K562 (cell line): ENCODE measurements around the gene AARSD1. TPM values are rescaled to one million over a fixed set of nuclear protein-coding genes. Genes with fewer than 3 reads are reported as not detected.

Source experiments
- ATAC-seq: fragments of 200-7000 bp; cut with Tn5 transposase; 3 replicates; pipeline ENCODE4 v1.9.1; 2020; ENCODE audit warnings: moderate library complexity
- BruUV-seq: library from RNA; stranded (reverse); fragments of 400-500 nt; replicated peaks from 2 replicates; lab custom pipeline; 2021; lab: Mats Ljungman, UMichigan
- CTCF ChIA-PET: fragments of 300-600 bp; formaldehyde crosslinking; extraction: SDS; loops from one replicate; lab custom pipeline; 2021; ENCODE audit warnings: low intra/inter-chr PET ratio; lab: Yijun Ruan, JAX
- POLR2A ChIA-PET: fragments of 300-600, 350-650 bp; sonication (Branson Sonifier 250); formaldehyde crosslinking; extraction: SDS; loops from one replicate; lab custom pipeline; 2021; ENCODE audit warnings: antibody characterized with exemption, inconsistent platforms; lab: Yijun Ruan, JAX
- DNase-seq, 4 experiments: peaks; one replicate each; pipeline versions ENCODE4 v3.0.0 to v3.0.0-alpha.2; 2011 to 2018; ENCODE audit warnings: low spot score in 3 of 4, mixed read lengths in 3 of 4; ENCODE audit errors: extremely low read depth in 1 of 4
- FAIRE-seq: peaks from 2 replicates; lab custom pipeline; 2011; peaks lifted over from hg19 to GRCh38; lab: Jason Lieb, UNC
- H2AFZ ChIP-seq: 2 replicates; pipeline ENCODE4 v1.6.0; 2011; ENCODE audit warnings: low read depth, low read length, control low read depth, inconsistent platforms
- H3K27ac ChIP-seq: fragments of 200-600 bp; 3 replicates; pipeline ENCODE4 v1.8.0; 2011; ENCODE audit warnings: low read depth, mild to moderate bottlenecking, control low read depth, inconsistent platforms, low read length, moderate library complexity, mixed read lengths; ENCODE audit errors: extremely low read depth
- H3K27me3 ChIP-seq, 2 experiments: fragments of 300-600 bp in 1 of 2; 2 replicates in 1 of 2; 3 replicates in 1 of 2; pipeline versions ENCODE4 v1.6.0 to v1.8.0; 2011; ENCODE audit warnings: inconsistent platforms in 2 of 2, low read length in 2 of 2, mild to moderate bottlenecking in 1 of 2, mixed read lengths in 1 of 2, moderate library complexity in 1 of 2; ENCODE audit not compliant: control insufficient read depth in 2 of 2, insufficient read depth in 2 of 2
- H3K36me3 ChIP-seq: fragments of 300-600 bp; 3 replicates; pipeline ENCODE4 v1.8.0; 2011; ENCODE audit warnings: mild to moderate bottlenecking, low read length, inconsistent platforms; ENCODE audit not compliant: control insufficient read depth, insufficient read depth
- H3K4me1 ChIP-seq, 2 experiments: fragments of 200-600 bp in 1 of 2; replicated peaks in 1 of 2; 2 replicates in 1 of 2; 3 replicates in 1 of 2; pipeline versions ENCODE4 v1.5.1 to v1.8.0; 2011; ENCODE audit warnings: inconsistent platforms in 2 of 2, low read length in 2 of 2, mild to moderate bottlenecking in 1 of 2, mixed read lengths in 1 of 2, moderate library complexity in 1 of 2; ENCODE audit not compliant: control insufficient read depth in 2 of 2, insufficient read depth in 2 of 2
- H3K4me2 ChIP-seq: 2 replicates; pipeline ENCODE4 v1.6.1; 2011; ENCODE audit warnings: low read length, control low read depth, inconsistent platforms, mixed read lengths; ENCODE audit not compliant: insufficient read depth
- H3K4me3 ChIP-seq: fragments of 200-600 bp; sonication (generic), shearing (Covaris generic); 2 replicates; pipeline ENCODE4 v1.5.1; 2016; ENCODE audit warnings: control low read depth, inconsistent platforms
- H3K79me2 ChIP-seq: fragments of 200-600 bp; 3 replicates; pipeline ENCODE4 v1.8.0; 2011; ENCODE audit warnings: low read length, inconsistent platforms; ENCODE audit not compliant: control insufficient read depth, insufficient read depth
- H3K9ac ChIP-seq, 2 experiments: 2 replicates each; pipeline versions ENCODE4 v1.6.0 to v1.6.1; 2011; ENCODE audit warnings: low read depth in 2 of 2, low read length in 2 of 2, control low read depth in 1 of 2, inconsistent platforms in 1 of 2, mild to moderate bottlenecking in 1 of 2, mixed read lengths in 1 of 2; ENCODE audit not compliant: insufficient read depth in 1 of 2
- H3K9me1 ChIP-seq: one replicate; pipeline ENCODE4 v1.6.0; 2011; ENCODE audit warnings: inconsistent platforms, mild to moderate bottlenecking, low read length, moderate library complexity; ENCODE audit not compliant: control insufficient read depth, insufficient read depth
- H3K9me3 ChIP-seq: replicated peaks from 2 replicates; pipeline ENCODE4 v1.5.1; 2011; ENCODE audit warnings: low read depth, low read length, inconsistent platforms; ENCODE audit not compliant: control insufficient read depth, insufficient read depth
- H4K20me1 ChIP-seq: replicated peaks from 2 replicates; pipeline ENCODE4 v1.6.1; 2011; ENCODE audit warnings: low read length, inconsistent platforms, mixed read lengths; ENCODE audit not compliant: control insufficient read depth, insufficient read depth
- BDP1 ChIP-seq: IDR thresholded peaks from 3 replicates; pipeline ENCODE4 v1.6.1; 2011; ENCODE audit not compliant: insufficient read length, insufficient read depth
- BRD4 ChIP-seq: fragments of 200-600 bp; sonication (generic); IDR thresholded peaks from 2 replicates; pipeline ENCODE4 v1.6.1; 2017; ENCODE audit warnings: inconsistent platforms
- E2F6 ChIP-seq, 2 experiments: IDR thresholded peaks; 2 replicates each; pipeline ENCODE4 v1.6.1; 2011; ENCODE audit warnings: borderline replicate concordance in 1 of 2, control low read depth in 1 of 2, low read depth in 1 of 2, low read length in 1 of 2, mild to moderate bottlenecking in 1 of 2, mixed read lengths in 1 of 2, moderate library complexity in 1 of 2; ENCODE audit not compliant: insufficient read depth in 1 of 2, insufficient read length in 1 of 2, poor library complexity in 1 of 2, severe bottlenecking in 1 of 2; ENCODE audit errors: extremely low read depth in 1 of 2
- HDAC1 ChIP-seq, 2 experiments: fragments of 450-650 bp; IDR thresholded peaks; 2 replicates each; pipeline ENCODE4 v1.6.1; 2016 to 2017; ENCODE audit warnings: inconsistent platforms in 1 of 2, mild to moderate bottlenecking in 1 of 2, moderate library complexity in 1 of 2
- KHSRP ChIP-seq: fragments of 450-650 bp; IDR thresholded peaks from 2 replicates; pipeline ENCODE4 v1.6.1; 2017
- RBM14 ChIP-seq: fragments of 200-400 bp; formaldehyde crosslinking; IDR thresholded peaks from 2 replicates; pipeline ENCODE4 v1.6.1; 2018; ENCODE audit warnings: low read depth, mild to moderate bottlenecking, low read length, moderate library complexity, borderline replicate concordance; ENCODE audit not compliant: insufficient read depth
- SREBF2 ChIP-seq: sonication (generic); formaldehyde crosslinking; IDR thresholded peaks from 2 replicates; pipeline ENCODE4 v1.4.0; 2020; ENCODE audit warnings: mild to moderate bottlenecking, missing genetic modification reagents
- STAT5A ChIP-seq: IDR thresholded peaks from 2 replicates; pipeline ENCODE4 v1.6.1; 2012; ENCODE audit warnings: low read length, inconsistent platforms, borderline replicate concordance
- ZBTB26 ChIP-seq: fragments of 450-650 bp; formaldehyde crosslinking; IDR thresholded peaks from 2 replicates; pipeline ENCODE4 v1.4.0; 2022; ENCODE audit warnings: missing genetic modification characterization
- ZNF316 ChIP-seq: fragments of 450-650 bp; IDR thresholded peaks from 2 replicates; pipeline ENCODE4 v1.6.1; 2016
- WGBS: fragments of 100-300 bp; shearing (Covaris generic); methylation state at CpG from one replicate; pipeline ENCODE4 v1.1.6; 2016; ENCODE audit warnings: low coverage, mixed read lengths; ENCODE audit not compliant: insufficient coverage; ENCODE audit errors: missing lambda C conversion rate; 5-methylcytosine and 5-hydroxymethylcytosine counted together
- in situ Hi-C: fragments of 300-500 bp; cut with MboI; formaldehyde crosslinking; loops from 4 replicates; pipeline ENCODE4 v1.15.0; 2018; ENCODE audit warnings: inconsistent platforms, mixed read lengths
- intact Hi-C: fragments of 100-400 bp; cut with micrococcal nuclease; formaldehyde crosslinking; loops from 2 replicates; pipeline ENCODE4 v1.14.2; 2022
- polyA plus RNA-seq, 8 experiments: library from polyadenylated mRNA; depleted of rRNA in 4 of 8; stranded (reverse) in 5 of 8; unstranded in 3 of 8; fragments of >200 nt; fragmentation: Nextera tagmentation in 2 of 8; fragmentation: Illumina TruSeq in 1 of 8; extraction: Ambion mirVana in 2 of 8; extraction: Trizol in 1 of 8; gene quantifications; 2 replicates each; pipeline versions ENCODE4 v1.2.1 to v1.2.3, GENCODE V29; 2011 to 2014; ENCODE audit warnings: inconsistent platforms in 1 of 8, missing spikeins in 1 of 8
- total RNA-seq, 7 experiments: library from RNA; depleted of rRNA in 6 of 7; stranded (reverse); fragments of >200 nt in 6 of 7; fragmentation: Illumina TruSeq in 2 of 7; extraction: Trizol in 2 of 7; gene quantifications; 2 replicates each; pipeline versions ENCODE4 v1.2.1 to v1.2.3, GENCODE V29; 2011 to 2021; ENCODE audit warnings: low replicate concordance in 1 of 7
- TF ChIP-seq, protein P1 (sequence below), 2 experiments: fragments of 250-450 bp in 1 of 2; fragments of 450-650 bp in 1 of 2; sonication (Bioruptor Pico) in 1 of 2; IDR thresholded peaks; 2 replicates each; pipeline versions ENCODE4 v1.6.1 to v1.8.0; 2016 to 2021; ENCODE audit warnings: mild to moderate bottlenecking in 2 of 2, moderate library complexity in 2 of 2, missing compliant biosample characterization in 1 of 2, missing genetic modification characterization in 1 of 2

The AARSD1 gene
- total and polyA plus RNA-seq, 9 of the 15 experiments (the other 6 are each of a cell fraction or from before 2014, with no cell fraction given), result 51.7 to 98.5 (median 68.6) TPM

- POLR2A ChIA-PET, result interaction anchor here (0.6 to 2.9 kb wide), 4 partner anchors 10 to 182 kb away, joined by 3 to 17 read pairs (median 4); partner anchors contain the start of gene RPL27
- no peak overlapping the region; the same call in 1 of the 2 replicates for H2AFZ ChIP-seq
- DNase-seq (peak in 1 of 4 experiments; percentile 3), FAIRE-seq (no peak), ATAC-seq (no peak)
- no peak overlapping the region for H3K27ac ChIP-seq
- H3K4me1 ChIP-seq, result no peaks in the 10 kb centered on the region; a peak in 1 of 5 replicates
- no peaks in the 10 kb centered on the region for H3K36me3 ChIP-seq
- H3K4me3 ChIP-seq, result no peak overlapping the region
- no peaks in the 10 kb centered on the region for H3K27me3 ChIP-seq
- TF ChIP-seq BDP1, result no peak
- no peak for TF ChIP-seq KHSRP
- no peak for TF ChIP-seq HDAC1 (IDR thresholded peaks at IDR 0.05)
- TF ChIP-seq SREBF2, result no peak
- H3K9me3 ChIP-seq, result no peaks in the 10 kb centered on the region
- no peak overlapping the region for H3K9ac ChIP-seq
- BruUV-seq, result no TSS peak
- no peak overlapping the region for H3K4me2 ChIP-seq
- CTCF ChIA-PET, result no interaction called here
- no peaks in the 10 kb centered on the region for H4K20me1 ChIP-seq
- H3K79me2 ChIP-seq, result no peaks in the 10 kb centered on the region
- no peaks in the 10 kb centered on the region for H3K9me1 ChIP-seq
- in situ Hi-C loops (no loop called here), intact Hi-C loops (no loop called here)
- WGBS, result 56% methylated on average over 3 of the region's 3 CpGs
These were observed 45.2 kb downstream of the AARSD1 start for GRCh38 chr17:42918902-42919521.

GRCh38 chr17:42917236-42917603, 47.0 kb downstream of the AARSD1 start:
- H3K9me3 ChIP-seq, result no peaks in the 10 kb centered on the region
- H3K27me3 ChIP-seq, result peaks cover 0 to 3% of the 10 kb centered on the region in 2 experiments; a peak in 3 of 5 replicates
- no peaks in the 10 kb centered on the region for H3K36me3 ChIP-seq
- ChIA-PET CTCF (no interaction called here), POLR2A (no interaction called here)
- H3K9ac ChIP-seq, result no peak overlapping the region
- H3K79me2 ChIP-seq, result no peaks in the 10 kb centered on the region
- no peaks in the 10 kb centered on the region; a peak in 1 of 5 replicates for H3K4me1 ChIP-seq
- no peaks in the 10 kb centered on the region for H3K9me1 ChIP-seq
- no peak overlapping the region for H2AFZ ChIP-seq
- H3K4me2 ChIP-seq, result no peak overlapping the region
- FAIRE-seq (no peak), ATAC-seq (no peak), DNase-seq (no peak)
- no peak overlapping the region for H3K4me3 ChIP-seq
- no TSS peak for BruUV-seq
- intact Hi-C loops, result no loop called here
- no peak overlapping the region for H3K27ac ChIP-seq
- 41% methylated on average over 8 of the region's 8 CpGs for WGBS
- in situ Hi-C loops, result no loop called here
- H4K20me1 ChIP-seq, result no peaks in the 10 kb centered on the region
- TF ChIP-seq RBM14, result no peak
- no peak for TF ChIP-seq BRD4
- peak; percentile 34; the same call in 1 of the 2 replicates for TF ChIP-seq ZNF316
- no peak for TF ChIP-seq E2F6 (IDR thresholded peaks at IDR 0.05; ENCODE audit: borderline replicate concordance in 1 of 2, extremely low read depth in 1 of 2, insufficient read depth in 1 of 2, insufficient read length in 1 of 2, low read depth in 1 of 2, low read length in 1 of 2, poor library complexity in 1 of 2, severe bottlenecking in 1 of 2)
- no peak for TF ChIP-seq STAT5A
- TF ChIP-seq, protein P1, sequence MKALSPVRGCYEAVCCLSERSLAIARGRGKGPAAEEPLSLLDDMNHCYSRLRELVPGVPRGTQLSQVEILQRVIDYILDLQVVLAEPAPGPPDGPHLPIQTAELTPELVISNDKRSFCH (CRISPR knock-in tag; IDR thresholded peaks at IDR 0.05), result no peak
- TF ChIP-seq, protein P1 (tag; IDR thresholded peaks at IDR 0.05), result no peak
- no peak for TF ChIP-seq ZBTB26 (CRISPR knock-in tag)
